Activated gamma-delta T cell (primary cell): Measurements from ENCODE around the gene BMPER.

ENCODE experiments used
- DNase-seq: peaks from one replicate; lab custom pipeline; 2025; lab: John Stamatoyannopoulos, UW
- total RNA-seq, 2 donors: gene quantifications; one replicate each; lab custom pipeline; 2026; lab: John Stamatoyannopoulos, UW

Gene BMPER
- total RNA-seq = 0.09 to 0.31 reads per million in 2 donors

DNA sequence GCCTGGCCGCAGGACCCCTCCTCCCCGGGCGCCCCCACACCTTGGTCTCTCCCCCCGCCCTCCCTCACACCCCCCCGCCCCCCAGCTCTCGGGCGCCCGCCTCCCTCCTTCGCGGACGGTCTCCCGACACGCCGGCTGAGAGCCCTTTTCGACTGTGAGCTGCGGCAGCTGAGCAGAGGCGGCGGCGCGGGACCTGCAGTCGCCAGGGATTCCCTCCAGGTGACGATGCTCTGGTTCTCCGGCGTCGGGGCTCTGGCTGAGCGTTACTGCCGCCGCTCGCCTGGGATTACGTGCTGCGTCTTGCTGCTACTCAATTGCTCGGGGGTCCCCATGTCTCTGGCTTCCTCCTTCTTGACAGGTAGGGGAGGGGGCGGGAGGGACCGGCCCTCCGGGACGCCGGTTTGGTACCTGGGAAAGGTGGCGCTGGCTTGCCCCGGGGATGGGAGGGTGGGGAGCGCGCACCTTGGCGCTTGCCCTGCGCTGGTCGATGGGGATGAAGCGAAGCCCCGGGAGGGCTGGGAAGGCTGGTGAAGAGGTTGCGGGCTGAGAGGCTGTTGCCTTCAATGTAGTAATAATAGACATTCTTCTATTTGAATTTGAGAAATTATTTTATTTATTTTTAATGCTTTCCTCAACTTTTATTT, at the start of gene BMPER:
Gene BMPER, plus strand, starts transcription at position 151 of the 644 bp plus-strand sequence. Its CDS starts 75 bp downstream, at position 226.
- no peak for DNase-seq

DNA sequence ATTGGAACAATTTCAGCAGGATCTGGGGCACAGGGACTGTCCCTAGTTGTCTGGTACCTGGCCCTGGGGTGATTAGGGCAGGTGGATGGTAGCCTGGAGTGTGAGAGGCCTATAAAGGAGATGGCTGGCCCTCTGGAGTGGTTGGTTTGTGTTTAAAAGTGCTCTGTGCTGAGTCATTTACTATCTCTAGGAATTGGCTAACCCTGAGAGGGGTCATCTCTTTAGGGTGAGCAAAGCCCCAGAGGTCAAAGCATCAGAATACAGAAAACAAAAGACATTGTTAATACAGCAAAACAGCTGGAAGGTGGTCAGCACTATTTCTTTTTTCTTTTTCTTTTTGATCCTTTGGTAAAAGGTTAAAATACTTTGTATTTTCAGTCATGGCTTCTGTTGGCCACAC, 43.4 kb upstream of the BMPER start:
- DNase-seq = no peak

DNA sequence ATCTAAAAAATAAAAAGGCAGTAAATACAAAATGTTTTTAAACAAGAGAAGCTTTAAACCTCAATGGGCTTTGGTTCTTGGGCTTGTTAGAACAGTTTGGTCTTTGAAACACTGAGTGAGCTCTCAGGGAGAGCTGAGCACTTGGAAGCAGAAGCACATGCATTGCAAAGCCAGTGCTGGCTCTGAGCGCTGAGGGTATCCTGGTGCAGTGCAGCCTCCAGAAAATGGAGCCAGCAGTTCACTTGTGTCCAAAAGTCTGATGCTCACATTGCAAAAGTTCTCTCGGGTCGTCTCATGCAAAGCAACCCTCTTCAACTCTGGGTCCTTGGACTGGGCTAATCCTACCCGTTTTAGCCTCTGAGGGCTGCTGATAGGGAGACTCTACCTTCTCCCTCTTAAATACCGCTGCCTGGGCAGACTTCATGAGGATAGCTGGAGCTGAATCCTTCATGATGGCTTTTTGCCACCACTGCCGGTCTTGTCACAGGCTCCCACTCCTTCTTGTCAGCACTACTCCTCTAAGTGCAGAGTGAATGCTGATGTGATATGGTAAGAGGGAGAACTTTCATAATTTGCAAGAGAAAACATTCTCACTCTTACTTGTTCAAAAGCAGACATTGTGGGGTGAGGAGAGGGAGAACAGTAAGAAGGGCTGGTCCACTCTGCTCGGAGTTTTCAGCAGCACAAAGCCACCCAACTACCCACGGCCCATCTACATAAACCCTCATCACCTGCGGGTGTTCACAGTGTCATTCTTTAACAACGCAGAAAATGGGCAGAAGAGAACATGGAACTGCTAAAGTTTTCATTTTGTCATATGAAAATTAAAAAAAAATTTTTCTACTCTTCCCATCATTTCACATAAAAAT, 42.2 kb upstream of the BMPER start:
- no peak for DNase-seq

DNA sequence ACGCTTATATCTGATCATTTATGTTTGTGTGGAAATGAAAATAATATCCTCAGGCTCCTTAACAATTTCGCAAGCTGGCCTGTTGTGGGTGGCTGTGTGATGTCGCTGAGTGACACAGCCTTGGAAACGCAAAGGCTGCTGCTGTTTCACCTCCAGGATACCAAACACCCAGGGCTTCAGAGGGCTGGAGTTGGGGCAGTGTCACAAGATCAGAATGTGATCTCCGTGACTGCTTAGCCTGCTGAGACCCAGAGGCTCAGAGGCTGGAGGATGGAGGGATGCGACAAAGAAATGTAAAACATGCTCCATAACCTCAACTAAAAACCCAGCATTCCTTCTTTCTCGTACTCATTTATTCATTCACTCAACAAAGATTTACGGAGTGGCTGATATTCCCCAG, 37.2 kb upstream of the BMPER start:
- no peak for DNase-seq

DNA sequence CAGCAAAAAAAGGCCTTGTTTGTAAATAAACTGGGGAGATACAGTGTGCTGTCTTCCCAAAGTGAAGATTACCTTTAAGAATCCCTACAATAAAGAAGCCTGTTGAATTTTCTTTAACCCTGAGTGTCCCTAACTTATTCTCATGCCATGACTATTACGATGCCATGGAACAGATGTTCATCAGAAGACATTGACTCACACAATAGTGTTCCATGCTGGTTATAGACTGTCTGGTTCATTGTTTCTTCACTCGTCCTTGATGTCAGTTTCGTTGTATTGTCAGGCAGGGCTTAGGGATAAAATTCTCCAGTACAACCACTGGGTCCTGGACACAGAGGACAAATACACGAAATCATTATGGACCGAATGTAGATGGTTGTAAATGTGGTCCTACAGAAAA, 36.2 kb upstream of the BMPER start:
- DNase-seq = no peak

DNA sequence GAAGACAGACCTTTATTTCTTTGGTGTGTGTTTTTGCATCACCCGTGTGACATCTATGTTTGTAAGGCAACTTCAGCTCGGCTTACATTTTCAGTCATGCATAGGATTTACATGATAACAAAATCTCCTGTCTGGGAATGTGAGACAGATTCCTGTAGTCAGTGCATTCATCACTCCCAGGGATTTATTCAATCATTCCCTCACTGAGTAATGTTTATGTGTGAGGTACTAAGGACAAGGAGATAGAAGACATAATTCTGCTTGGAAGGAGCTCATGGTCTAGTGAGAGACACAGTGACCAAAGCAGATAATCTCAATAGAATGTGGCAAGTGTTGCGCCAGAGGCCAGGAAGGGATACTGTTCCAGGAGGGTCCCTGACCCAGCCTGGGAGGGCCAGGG, 35.2 kb upstream of the BMPER start:
- no peak for DNase-seq

DNA sequence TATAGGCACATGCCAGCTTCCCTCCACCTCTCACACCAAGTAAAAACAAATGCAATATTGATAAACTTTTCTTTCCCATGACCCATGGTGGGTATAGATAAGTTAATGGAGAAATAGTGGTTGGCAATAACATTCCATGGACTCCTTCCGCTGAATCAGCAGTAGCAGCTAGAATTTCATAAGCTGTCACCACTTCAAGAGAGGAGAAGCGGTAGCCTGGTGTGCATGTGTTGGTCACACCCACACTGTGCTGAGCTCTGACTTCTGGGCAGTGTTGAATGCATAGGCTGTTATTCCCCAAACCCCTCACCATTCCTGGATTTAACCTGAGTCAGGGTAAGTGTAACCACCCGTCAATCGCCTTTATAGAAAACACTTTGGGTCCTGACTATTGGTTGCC, 32.5 kb upstream of the BMPER start:
- no peak for DNase-seq

DNA sequence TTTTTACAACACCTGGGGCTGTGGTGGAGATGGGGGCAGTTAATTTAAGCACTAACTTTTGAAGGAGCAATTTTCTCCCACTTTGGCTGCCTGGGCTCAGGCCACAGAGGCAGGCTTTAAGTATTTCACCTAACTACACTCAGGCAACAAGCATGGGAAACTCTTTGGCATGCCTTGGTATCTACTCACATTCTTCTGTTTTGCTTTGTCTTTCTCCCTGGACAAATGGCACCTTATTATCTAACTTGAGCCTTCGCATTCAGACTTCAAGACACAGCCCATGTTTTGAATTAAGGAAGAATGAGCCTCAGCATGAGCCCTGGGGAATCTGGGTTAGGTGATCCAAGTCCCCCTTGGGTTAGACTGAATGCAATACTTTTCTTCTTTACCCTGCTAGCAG, 31.8 kb upstream of the BMPER start:
- DNase-seq = no peak

DNA sequence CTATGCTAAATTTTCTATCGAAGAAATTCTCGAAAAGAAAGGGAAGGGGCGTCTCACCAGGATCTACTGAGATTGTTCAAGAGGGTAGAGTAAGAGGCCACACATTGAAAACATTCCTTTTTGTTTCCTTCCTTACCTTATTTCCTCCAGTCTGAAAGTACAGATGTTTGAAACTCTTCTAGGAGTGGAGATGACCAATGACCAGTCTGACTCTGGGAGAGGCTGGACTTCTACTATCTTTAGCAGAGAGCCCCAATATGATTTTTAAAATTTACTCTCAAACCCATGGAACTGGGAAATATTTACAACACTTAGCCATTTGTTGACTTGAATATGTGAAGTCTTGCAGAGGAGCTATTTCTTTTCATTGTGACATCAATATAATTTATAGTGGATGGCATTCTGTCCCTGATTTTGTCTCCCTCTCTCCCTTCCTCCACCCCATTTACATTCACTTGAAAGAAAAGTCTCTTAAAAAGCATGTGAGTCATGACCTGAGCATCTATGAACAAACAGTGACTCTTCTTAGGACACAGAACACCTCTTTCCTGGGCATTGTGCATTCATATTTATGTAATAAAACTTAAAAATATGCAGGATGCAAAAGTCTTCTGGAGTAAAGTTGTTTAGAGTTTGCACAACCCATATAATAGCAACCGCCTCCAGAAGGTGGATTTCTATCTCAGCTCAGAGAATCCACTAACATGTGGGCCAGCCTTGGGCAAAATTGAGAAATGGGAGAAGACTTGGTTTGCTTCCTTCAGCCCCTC, 31.2 kb upstream of the BMPER start:
- no peak for DNase-seq

DNA sequence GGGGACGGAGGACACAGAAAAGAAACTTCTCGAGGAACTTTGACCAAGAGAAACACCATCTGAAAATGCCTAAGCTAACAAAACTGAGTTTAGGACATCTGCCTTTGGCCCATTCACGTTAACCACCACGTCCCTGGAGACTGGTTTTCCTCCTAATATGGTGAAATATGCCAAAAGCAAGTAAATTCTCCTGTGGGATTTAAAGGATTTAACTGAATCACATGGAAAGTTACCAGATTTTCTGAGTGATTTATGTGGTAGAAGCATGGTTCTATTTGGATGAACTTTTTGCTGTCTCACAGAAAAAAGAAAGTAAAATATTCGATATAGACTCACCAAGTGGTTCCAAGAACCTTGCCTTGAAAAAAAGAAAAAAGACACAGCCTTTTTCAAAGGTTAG, 30.4 kb upstream of the BMPER start:
- no peak for DNase-seq

DNA sequence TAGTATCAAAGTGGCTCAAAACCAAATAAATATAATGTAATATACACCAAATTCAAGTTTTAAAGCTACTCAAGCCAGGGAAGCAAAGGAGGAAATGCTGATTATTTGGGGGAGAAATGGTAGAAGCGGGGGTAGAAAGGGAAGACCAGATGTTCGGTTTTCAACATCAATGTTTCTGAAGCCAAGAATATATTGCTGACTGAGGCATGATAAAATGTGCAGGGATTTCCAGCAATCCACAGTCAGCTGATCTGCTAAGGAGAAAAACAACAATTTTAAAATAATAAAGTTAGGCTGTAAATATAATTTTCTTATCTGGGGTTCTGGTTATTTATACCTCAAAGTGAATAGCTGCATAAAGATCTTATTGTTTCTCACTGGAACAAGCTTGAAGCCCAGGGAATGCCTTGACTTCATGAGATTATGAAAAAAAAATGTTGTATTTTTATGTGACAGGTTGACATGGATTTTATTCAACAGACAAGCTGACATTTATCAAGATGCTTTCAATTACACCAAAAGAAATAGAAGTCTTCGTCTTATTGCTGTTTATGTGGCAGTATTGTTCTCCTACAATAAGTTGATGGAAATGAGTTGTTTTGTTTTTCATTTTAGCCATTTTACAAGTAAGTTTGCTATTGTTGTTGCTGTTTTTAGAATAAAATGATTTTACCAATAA, 28.6 kb upstream of the BMPER start:
- DNase-seq = no peak

DNA sequence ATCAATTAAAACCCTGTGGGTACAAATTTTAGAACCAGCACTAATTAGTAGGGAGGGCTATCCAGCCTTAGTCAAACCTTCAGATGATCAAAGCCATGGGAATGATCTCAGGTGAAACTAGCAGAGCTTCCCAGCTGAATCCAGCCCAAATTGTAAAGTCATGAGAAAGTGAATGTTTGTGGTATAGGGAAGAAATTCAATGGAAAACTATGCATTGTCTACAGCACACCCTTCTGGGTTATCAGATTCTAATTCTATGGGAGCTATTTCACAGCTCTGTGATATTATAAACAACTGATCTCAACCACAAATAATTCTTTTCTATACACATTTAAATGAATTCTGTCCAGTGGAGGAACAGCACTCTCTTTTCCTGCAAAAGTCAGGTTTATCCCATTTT, 24.6 kb upstream of the BMPER start:
- no peak for DNase-seq

DNA sequence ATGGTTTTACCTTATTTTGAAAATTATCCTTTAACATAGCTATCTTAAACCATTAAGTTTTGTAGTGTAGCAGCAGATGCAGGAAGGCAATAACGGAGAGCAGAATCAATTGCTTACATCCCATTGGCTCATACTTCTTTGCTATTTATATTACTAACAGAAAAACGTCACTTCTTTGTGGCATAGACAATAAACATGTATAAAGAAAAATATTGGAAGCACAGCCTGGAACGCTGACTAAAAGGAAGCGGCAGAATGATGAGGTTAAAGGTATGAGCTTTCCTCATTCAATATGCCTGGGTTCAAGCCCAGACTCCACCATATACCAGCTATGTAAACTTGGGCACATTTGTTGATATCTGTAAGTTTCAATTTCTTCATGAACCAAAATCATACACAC, 24.0 kb upstream of the BMPER start:
- no peak for DNase-seq

DNA sequence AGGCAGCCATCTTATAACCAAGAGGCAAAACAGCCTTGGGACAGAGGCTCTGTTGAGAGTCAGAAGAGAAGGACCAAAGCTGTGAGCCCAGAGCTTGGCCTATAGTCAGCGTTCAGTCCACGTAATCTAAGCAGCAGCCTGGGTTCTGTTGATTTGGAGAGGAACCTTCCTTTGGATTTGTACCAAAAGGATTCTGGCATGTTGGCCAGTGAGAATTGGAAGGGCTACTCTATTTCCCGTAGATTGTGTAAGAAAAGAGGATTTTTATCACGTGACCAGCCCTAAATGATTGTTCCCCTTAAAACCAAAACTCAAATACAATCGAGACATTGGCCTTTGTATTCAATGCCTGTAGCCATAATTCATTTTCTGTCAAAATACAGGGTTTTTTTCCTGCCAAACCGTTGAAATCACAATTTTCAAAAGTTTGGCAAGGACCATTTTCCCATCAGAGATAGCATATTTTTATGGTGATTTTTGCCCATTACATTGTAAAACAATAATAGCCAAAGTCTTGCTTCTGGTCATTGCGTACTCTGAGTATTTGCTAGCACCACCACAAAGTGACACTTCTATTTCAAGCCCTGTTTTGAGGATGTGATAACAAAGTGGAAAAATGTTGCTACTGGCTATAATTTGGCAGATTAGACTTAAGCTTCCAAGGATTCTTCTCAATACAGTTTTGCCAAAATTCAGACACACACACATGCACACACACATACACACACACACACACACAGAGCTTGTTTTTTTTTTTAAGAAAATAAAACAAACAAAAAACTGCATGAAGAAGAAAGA, 23.1 kb upstream of the BMPER start:
- DNase-seq = no peak

DNA sequence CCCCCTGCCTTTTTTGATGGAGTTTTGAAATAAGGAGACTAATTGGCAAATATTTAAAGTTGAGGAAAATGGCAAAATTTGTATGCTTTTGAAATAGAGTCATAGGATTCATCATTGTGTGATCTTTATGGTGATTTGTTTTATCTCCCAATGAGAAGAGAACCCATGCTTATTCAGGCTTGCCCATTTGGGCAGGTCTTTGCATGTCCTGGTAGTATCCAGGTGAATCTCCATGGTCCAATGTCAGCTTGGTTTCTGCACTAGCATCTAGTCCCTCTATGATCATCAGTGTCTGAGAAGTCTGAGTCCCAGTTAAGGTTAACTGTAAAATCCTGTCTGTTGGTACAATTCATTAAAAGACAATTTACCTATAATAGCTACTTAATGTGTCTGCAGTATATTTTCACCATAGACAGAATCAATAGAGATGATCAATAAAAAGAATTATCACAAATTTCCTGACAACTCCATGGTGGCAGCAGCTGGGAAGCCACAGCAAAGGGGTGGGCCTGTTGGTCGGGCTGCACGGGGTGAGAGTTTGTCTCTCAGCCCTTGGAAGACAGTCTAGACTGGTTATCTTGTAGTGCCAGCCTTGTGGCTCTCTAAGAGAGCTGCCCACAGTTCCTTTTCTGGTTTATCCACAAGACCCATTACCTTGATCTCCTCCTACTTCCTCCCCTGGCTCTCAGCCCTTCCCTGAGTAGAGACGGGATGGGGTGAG, 22.2 kb upstream of the BMPER start:
- no peak for DNase-seq

DNA sequence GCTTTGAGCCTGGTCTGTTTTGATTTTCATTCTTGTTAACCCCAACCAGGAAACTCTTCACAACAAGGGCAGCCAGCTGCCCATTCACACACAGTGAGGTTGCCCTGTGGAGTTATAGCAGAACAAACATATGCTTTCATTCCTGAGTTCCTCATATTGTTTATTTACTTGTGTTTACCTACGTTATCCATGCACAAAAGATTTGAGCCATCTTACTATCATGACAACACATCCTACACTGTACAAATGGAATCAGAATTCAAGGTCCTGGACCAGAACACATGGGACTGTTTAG, 21.7 kb upstream of the BMPER start:
- DNase-seq = no peak

DNA sequence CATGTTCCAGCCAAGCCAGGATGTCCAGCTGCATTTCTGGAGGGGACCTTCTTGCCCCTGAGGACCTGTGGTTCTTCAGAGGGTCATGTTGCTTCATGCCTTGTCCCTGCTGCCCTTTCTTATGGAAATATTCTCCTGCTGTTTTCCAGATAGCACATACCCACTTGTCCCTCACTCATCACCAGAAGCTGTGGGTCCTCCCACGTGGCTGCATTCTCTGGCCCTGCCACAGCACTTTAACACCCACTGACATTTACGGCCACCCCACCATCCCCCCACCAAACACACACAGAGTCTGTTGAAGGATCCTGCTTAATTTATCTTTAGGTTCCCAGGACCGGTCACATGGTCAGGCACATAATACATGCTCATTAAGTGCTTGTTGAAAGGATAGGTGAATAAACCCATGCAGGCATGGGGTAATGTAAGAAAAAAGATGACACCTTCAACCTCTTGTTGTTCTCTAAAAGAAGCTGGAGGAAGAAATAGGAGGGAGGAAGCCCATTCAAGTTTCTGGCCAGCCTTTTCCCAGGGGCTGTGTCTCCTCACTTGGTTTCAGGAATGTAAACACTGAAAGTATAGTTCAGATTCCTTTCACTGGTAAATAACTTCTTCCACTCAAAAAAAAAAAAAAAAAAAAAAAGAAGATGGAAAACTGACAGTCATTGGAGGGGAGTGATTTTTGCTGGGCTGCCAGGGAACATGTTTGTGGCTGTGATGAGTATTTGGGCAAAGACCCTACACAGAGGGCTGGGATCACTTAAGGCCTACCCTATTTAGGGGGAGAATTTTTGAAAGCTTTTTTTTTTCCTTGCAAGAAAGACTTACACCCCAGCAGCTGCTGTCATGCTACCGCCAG, 19.8 kb upstream of the BMPER start:
- no peak for DNase-seq

DNA sequence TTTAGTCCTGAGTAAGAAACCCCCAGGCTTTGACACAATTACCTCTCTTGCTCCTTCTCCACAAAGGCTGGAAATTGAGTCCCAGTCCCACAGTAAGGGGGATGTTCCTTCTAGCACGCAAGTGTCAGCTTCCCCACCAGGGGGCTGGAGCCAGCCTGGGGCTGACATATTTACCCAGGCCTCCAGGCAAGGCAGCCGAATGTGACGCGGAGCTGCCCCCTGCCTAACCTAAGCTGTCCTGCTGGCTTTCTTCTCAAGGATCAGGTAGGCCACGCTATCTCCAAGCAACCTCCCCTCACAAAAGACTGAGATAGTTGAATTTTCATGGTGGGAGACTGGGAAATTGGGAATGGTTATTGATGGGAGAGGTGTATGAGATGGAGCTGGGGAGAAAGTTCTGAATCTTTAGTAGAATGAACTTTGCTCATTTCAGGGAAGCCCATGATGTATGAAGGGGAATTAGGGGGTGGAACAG, 19.2 kb upstream of the BMPER start:
- DNase-seq = no peak

DNA sequence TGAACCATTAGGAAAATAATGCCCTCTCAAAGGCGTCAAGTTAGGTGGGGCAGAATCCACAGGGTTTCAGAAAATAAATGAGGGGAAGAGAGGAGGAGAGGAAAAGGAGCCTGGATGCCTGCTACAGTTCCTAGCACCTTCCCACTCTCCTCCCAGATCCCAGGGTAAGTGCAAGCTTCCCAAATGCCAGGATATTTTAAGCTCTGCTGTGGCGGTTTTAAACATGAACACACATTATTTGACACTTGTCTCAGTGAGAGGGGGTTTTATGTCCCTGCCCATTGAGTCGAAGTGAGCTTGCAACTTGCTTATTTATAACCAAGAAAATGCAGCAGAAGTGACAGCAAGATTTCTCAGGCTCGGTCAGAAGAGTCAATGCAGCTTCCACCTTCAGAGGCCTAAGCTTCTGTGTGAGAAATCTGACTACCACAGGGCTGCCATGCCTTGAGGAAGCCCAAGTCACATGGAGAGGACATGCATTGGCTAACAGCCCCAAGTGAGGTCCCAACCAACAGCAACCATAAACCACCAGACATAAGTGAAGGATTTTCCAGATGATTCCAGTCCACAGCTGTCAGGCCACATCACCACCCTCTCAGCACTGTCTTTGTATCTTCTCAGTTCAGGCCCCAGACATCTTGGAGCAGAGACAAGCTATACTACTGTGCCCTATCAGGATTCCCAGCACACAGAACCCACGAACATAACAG, 17.9 kb upstream of the BMPER start:
- no peak for DNase-seq
